ENCODE data around the gene MYOCD.

GRCh38 chr17:12664252-12664651, 1.4 kb upstream of the MYOCD start:
- no peak for TF ChIP-seq SP2 (tag by site-specific recombination; IDR thresholded peaks at IDR 0.05)
- TF ChIP-seq, protein P1, sequence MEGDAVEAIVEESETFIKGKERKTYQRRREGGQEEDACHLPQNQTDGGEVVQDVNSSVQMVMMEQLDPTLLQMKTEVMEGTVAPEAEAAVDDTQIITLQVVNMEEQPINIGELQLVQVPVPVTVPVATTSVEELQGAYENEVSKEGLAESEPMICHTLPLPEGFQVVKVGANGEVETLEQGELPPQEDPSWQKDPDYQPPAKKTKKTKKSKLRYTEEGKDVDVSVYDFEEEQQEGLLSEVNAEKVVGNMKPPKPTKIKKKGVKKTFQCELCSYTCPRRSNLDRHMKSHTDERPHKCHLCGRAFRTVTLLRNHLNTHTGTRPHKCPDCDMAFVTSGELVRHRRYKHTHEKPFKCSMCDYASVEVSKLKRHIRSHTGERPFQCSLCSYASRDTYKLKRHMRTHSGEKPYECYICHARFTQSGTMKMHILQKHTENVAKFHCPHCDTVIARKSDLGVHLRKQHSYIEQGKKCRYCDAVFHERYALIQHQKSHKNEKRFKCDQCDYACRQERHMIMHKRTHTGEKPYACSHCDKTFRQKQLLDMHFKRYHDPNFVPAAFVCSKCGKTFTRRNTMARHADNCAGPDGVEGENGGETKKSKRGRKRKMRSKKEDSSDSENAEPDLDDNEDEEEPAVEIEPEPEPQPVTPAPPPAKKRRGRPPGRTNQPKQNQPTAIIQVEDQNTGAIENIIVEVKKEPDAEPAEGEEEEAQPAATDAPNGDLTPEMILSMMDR (tag by site-specific recombination; IDR thresholded peaks at IDR 0.05), result no peak
- no peak for TF ChIP-seq ZNF274 (IDR thresholded peaks at IDR 0.05; ENCODE audit: low read length)
- TF ChIP-seq ZNF274 (tag by site-specific recombination; IDR thresholded peaks at IDR 0.05; ENCODE audit: borderline replicate concordance), result no peak
- no peak for TF ChIP-seq ZNF704 (tag by site-specific recombination; IDR thresholded peaks at IDR 0.05)
- TF ChIP-seq RBAK (tag by site-specific recombination; IDR thresholded peaks at IDR 0.05), result no peak
- TF ChIP-seq, protein P2, sequence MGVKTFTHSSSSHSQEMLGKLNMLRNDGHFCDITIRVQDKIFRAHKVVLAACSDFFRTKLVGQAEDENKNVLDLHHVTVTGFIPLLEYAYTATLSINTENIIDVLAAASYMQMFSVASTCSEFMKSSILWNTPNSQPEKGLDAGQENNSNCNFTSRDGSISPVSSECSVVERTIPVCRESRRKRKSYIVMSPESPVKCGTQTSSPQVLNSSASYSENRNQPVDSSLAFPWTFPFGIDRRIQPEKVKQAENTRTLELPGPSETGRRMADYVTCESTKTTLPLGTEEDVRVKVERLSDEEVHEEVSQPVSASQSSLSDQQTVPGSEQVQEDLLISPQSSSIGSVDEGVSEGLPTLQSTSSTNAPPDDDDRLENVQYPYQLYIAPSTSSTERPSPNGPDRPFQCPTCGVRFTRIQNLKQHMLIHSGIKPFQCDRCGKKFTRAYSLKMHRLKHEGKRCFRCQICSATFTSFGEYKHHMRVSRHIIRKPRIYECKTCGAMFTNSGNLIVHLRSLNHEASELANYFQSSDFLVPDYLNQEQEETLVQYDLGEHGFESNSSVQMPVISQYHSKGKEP (tag by site-specific recombination; IDR thresholded peaks at IDR 0.05), result no peak
- no peak for TF ChIP-seq ZNF768 (tag by site-specific recombination; IDR thresholded peaks at IDR 0.05)
